Measurements from ENCODE around the gene RFK. TPM values are rescaled to one million over a fixed set of nuclear protein-coding genes. Genes with fewer than 3 reads are reported as not detected.

The RFK gene
- total and polyA plus RNA-seq, 9 of the 15 experiments (the other 6 are each of a cell fraction or from before 2014, with no cell fraction given), result 3.8 to 51.1 (median 14.8) TPM

GRCh38 chr9:76433406-76433805, 39.2 kb upstream of the RFK start:
- Histone ChIP-seq H2AFZ (ENCODE audit: low read depth, low read length) (no peak overlapping the region), H3K27ac (ENCODE audit: extremely low read depth, low read depth, low read length) (no peak overlapping the region), H4K20me1 (replicated peaks; ENCODE audit: control insufficient read depth, insufficient read depth, low read length) (no peaks in the 10 kb centered on the region), H3K4me2 (ENCODE audit: insufficient read depth, low read length) (no peak overlapping the region), H3K9me1 (ENCODE audit: control insufficient read depth, insufficient read depth, low read length) (no peaks in the 10 kb centered on the region), H3K4me1 (replicated peaks in 1 of 2; ENCODE audit: control insufficient read depth in 2 of 2, insufficient read depth in 2 of 2, low read length in 2 of 2) (no peaks in the 10 kb centered on the region), H3K9me3 (replicated peaks; ENCODE audit: control insufficient read depth, insufficient read depth, low read depth, low read length) (no peaks in the 10 kb centered on the region), H3K4me3 (no peak overlapping the region), H3K27me3 (ENCODE audit: control insufficient read depth in 2 of 2, insufficient read depth in 2 of 2, low read length in 2 of 2) (peaks cover 0 to 7% of the 10 kb centered on the region in 2 experiments; a peak in 2 of 5 replicates), H3K36me3 (ENCODE audit: control insufficient read depth, insufficient read depth, low read length) (no peaks in the 10 kb centered on the region), H3K79me2 (ENCODE audit: control insufficient read depth, insufficient read depth, low read length) (no peaks in the 10 kb centered on the region), H3K9ac (ENCODE audit: insufficient read depth in 1 of 2, low read depth in 2 of 2, low read length in 2 of 2) (no peak overlapping the region)
- FAIRE-seq, result no peak
- no TSS peak for BruUV-seq (replicated peaks)
- TF ChIP-seq NEUROD1 (IDR thresholded peaks at IDR 0.05; ENCODE audit: borderline replicate concordance, low read depth, low read length, partially characterized antibody) (no peak), HDAC8 (tag; IDR thresholded peaks at IDR 0.05) (no peak), MAZ (CRISPR knock-in tag; conservative IDR thresholded peaks at IDR 0.05 in 1 of 2, IDR thresholded peaks at IDR 0.05 in 1 of 2) (no peak), HIVEP1 (CRISPR knock-in tag; IDR thresholded peaks at IDR 0.05) (no peak), GTF2E2 (tag; IDR thresholded peaks at IDR 0.05) (no peak), MBD1 (CRISPR knock-in tag; IDR thresholded peaks at IDR 0.05) (no peak), MEF2D (tag; conservative IDR thresholded peaks at IDR 0.05; ENCODE audit: low read depth) (no peak), SETDB1 (IDR thresholded peaks at IDR 0.05; ENCODE audit: low read length) (no peak), PTRF (tag; IDR thresholded peaks at IDR 0.05) (no peak), ZNF133 (CRISPR knock-in tag; IDR thresholded peaks at IDR 0.05) (no peak), SMAD2 (IDR thresholded peaks at IDR 0.05; ENCODE audit: low read depth, low read length) (no peak), MTA3 (IDR thresholded peaks at IDR 0.05; ENCODE audit: borderline replicate concordance) (no peak), KLF10 (CRISPR knock-in tag; IDR thresholded peaks at IDR 0.05) (no peak), CC2D1A (IDR thresholded peaks at IDR 0.05) (no peak), ZFP1 (CRISPR knock-in tag; IDR thresholded peaks at IDR 0.05) (no peak), KLF13 (tag; IDR thresholded peaks at IDR 0.05; ENCODE audit: borderline replicate concordance, low read depth) (no peak)
- POLR2A ChIA-PET, result interaction anchor here (0.6 kb wide), 1 partner anchor 59 kb away, joined by 3 read pairs; no protein-coding TSS in a partner anchor
- DNase-seq (ENCODE audit: extremely low read depth in 1 of 4, low spot score in 3 of 4), result no peak
- CTCF ChIA-PET (ENCODE audit: low intra/inter-chr PET ratio), result no interaction called here
- ATAC-seq, result no peak
- intact Hi-C loops (cut with micrococcal nuclease) (no loop called here), in situ Hi-C loops (cut with MboI) (no loop called here)
- 4% methylated on average over 3 of the region's 5 CpGs for WGBS (ENCODE audit: insufficient coverage, low coverage, missing lambda C conversion rate)
